ENCODE results near the gene EBF3.

The EBF3 gene

GRCh38 chr10:129911451-129912165, 52.5 kb downstream of the EBF3 start:
- Histone ChIP-seq H3K9me3 (no peaks in the 10 kb centered on the region), H3K27ac (no peak overlapping the region), H3K27me3 (no peaks in the 10 kb centered on the region), H3K36me3 (no peaks in the 10 kb centered on the region), H3K4me3 (no peak overlapping the region), H3K4me1 (no peaks in the 10 kb centered on the region)
- TF ChIP-seq CTCF (IDR thresholded peaks at IDR 0.05) = no peak
- intact Hi-C loops (cut with DNase I; ENCODE audit: low total_unique reads) = no loop called here
- DNase-seq = peak in 1 of 2 donors; percentile 50

GRCh38 chr10:129910861-129911260, 53.2 kb downstream of the EBF3 start:
- intact Hi-C loops (cut with DNase I; ENCODE audit: low total_unique reads) = no loop called here
- DNase-seq = peak in 1 of 2 donors; percentile 49
- no peaks in the 10 kb centered on the region for H3K9me3 ChIP-seq
- H3K4me1 ChIP-seq = no peaks in the 10 kb centered on the region
- no peak overlapping the region for H3K4me3 ChIP-seq
- no peaks in the 10 kb centered on the region for H3K36me3 ChIP-seq
- no peak for TF ChIP-seq CTCF (IDR thresholded peaks at IDR 0.05)
- H3K27ac ChIP-seq = no peak overlapping the region
- no peaks in the 10 kb centered on the region for H3K27me3 ChIP-seq

GRCh38 chr10:129909531-129910256, 54.4 kb downstream of the EBF3 start:
- DNase-seq = peak in 1 of 2 donors; percentile 54
- Histone ChIP-seq H3K27ac (no peak overlapping the region), H3K36me3 (no peaks in the 10 kb centered on the region), H3K4me1 (no peaks in the 10 kb centered on the region), H3K27me3 (no peaks in the 10 kb centered on the region), H3K4me3 (no peak overlapping the region), H3K9me3 (no peaks in the 10 kb centered on the region)
- intact Hi-C loops (cut with DNase I; ENCODE audit: low total_unique reads) = no loop called here
- no peak for TF ChIP-seq CTCF (IDR thresholded peaks at IDR 0.05)

GRCh38 chr10:129909080-129909479, 55.0 kb downstream of the EBF3 start:
- Histone ChIP-seq H3K4me1 (no peaks in the 10 kb centered on the region), H3K9me3 (no peaks in the 10 kb centered on the region), H3K4me3 (no peak overlapping the region), H3K36me3 (no peaks in the 10 kb centered on the region), H3K27me3 (no peaks in the 10 kb centered on the region), H3K27ac (no peak overlapping the region)
- DNase-seq = peak in 1 of 2 donors; percentile 32
- intact Hi-C loops (cut with DNase I; ENCODE audit: low total_unique reads) = no loop called here
- TF ChIP-seq CTCF (IDR thresholded peaks at IDR 0.05) = no peak

GRCh38 chr10:129908406-129908805, 55.7 kb downstream of the EBF3 start:
- peak in 1 of 2 donors; percentile 37 for DNase-seq
- intact Hi-C loops (cut with DNase I; ENCODE audit: low total_unique reads) = no loop called here
- Histone ChIP-seq H3K27me3 (no peaks in the 10 kb centered on the region), H3K4me1 (no peaks in the 10 kb centered on the region), H3K9me3 (no peaks in the 10 kb centered on the region), H3K4me3 (no peak overlapping the region), H3K36me3 (no peaks in the 10 kb centered on the region), H3K27ac (no peak overlapping the region)
- no peak for TF ChIP-seq CTCF (IDR thresholded peaks at IDR 0.05)

Data from tibial artery (tissue), 4 donors.